ENCODE results near the gene LYRM4.

DNA sequence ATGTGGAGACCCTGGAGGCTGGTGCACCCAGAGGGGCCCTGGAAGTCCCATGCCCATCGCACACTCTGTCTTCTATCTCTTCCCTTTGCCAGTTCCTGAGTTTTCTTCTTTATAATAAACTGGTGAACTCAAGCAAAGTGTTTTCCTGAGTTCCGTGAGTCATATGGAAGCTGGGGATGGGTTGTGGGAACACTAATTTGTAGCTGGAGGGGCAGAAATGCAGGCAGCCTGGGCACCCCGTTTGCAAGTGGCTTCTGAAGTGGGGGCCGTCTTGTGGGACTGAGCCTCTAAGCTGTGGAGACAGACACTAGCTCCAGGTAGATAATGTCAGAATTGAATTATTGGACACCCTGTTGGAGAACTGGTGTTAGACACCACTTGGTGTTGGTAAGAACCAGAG lies 178.8 kb downstream of the LYRM4 start:
- TF ChIP-seq, protein P1, sequence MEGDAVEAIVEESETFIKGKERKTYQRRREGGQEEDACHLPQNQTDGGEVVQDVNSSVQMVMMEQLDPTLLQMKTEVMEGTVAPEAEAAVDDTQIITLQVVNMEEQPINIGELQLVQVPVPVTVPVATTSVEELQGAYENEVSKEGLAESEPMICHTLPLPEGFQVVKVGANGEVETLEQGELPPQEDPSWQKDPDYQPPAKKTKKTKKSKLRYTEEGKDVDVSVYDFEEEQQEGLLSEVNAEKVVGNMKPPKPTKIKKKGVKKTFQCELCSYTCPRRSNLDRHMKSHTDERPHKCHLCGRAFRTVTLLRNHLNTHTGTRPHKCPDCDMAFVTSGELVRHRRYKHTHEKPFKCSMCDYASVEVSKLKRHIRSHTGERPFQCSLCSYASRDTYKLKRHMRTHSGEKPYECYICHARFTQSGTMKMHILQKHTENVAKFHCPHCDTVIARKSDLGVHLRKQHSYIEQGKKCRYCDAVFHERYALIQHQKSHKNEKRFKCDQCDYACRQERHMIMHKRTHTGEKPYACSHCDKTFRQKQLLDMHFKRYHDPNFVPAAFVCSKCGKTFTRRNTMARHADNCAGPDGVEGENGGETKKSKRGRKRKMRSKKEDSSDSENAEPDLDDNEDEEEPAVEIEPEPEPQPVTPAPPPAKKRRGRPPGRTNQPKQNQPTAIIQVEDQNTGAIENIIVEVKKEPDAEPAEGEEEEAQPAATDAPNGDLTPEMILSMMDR (IDR thresholded peaks at IDR 0.05; ENCODE audit: insufficient read depth, low read length, poor library complexity, severe bottlenecking): no peak
- no peak for TF ChIP-seq EZH2phosphoT487 (conservative IDR thresholded peaks at IDR 0.05; ENCODE audit: low read length)

All from SU-DHL-6 (cell line).